ENCODE data around the gene TOR4A.

DNA sequence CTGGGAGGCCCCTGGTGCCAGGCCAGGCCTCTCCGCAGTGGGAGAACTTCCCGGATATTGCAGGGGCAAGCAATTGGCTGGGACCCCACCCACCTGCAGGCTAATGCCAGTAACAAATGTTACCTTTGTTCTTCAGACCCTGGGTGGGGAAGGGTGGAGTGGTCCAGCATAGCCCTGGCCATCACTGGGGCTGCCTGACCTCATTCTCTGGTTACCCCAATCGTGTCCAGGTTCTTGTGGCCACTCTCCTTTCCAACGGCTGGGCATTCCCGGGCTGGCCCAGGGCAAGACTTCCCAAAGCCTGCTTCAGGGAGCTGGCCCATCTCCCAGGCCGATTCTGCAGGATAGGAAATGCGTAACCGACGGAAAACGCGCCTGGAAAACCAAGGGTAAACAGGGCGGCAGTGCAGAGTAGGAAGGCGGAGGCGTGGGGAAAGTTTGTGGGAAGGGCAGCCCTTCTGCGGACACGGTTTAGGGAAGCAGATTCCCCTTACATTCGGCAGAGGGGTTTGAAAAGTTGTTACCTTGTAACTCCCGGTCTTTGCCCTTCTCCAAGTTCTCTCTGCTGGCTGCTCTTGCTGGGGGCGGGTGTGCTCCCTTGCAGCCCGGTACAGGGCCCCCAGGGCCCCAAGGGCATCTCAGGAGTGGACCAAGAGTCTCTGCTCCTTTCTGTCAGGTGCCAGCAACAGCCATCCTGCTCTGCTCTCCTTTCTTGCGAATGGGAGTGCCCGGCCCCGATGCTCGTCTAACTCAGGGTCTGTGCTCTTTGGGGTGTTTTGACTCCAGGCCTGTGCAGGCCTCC, 21.1 kb downstream of the TOR4A start:
- peak; percentile 63 for TF ChIP-seq POLR2AphosphoS5 (IDR thresholded peaks at IDR 0.05; ENCODE audit: low read depth, low read length)
- TF ChIP-seq, protein P1, sequence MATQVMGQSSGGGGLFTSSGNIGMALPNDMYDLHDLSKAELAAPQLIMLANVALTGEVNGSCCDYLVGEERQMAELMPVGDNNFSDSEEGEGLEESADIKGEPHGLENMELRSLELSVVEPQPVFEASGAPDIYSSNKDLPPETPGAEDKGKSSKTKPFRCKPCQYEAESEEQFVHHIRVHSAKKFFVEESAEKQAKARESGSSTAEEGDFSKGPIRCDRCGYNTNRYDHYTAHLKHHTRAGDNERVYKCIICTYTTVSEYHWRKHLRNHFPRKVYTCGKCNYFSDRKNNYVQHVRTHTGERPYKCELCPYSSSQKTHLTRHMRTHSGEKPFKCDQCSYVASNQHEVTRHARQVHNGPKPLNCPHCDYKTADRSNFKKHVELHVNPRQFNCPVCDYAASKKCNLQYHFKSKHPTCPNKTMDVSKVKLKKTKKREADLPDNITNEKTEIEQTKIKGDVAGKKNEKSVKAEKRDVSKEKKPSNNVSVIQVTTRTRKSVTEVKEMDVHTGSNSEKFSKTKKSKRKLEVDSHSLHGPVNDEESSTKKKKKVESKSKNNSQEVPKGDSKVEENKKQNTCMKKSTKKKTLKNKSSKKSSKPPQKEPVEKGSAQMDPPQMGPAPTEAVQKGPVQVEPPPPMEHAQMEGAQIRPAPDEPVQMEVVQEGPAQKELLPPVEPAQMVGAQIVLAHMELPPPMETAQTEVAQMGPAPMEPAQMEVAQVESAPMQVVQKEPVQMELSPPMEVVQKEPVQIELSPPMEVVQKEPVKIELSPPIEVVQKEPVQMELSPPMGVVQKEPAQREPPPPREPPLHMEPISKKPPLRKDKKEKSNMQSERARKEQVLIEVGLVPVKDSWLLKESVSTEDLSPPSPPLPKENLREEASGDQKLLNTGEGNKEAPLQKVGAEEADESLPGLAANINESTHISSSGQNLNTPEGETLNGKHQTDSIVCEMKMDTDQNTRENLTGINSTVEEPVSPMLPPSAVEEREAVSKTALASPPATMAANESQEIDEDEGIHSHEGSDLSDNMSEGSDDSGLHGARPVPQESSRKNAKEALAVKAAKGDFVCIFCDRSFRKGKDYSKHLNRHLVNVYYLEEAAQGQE (IDR thresholded peaks at IDR 0.05; ENCODE audit: insufficient read depth in 1 of 2, low read depth in 2 of 2, low read length in 2 of 2): no peak
- no peak for TF ChIP-seq TAF1 (IDR thresholded peaks at IDR 0.05; ENCODE audit: borderline replicate concordance, insufficient read depth, low read length)
- no peak for TF ChIP-seq SIN3A (IDR thresholded peaks at IDR 0.05; ENCODE audit: borderline replicate concordance, insufficient read depth, low read length)

Data from PFSK-1 (cell line).